Measurements from ENCODE around the gene CFAP161. TPM values are rescaled to one million over a fixed set of nuclear protein-coding genes. Genes with fewer than 3 reads are reported as not detected.

The CFAP161 gene
- total and polyA plus RNA-seq, 9 of the 15 experiments (the other 6 are each of a cell fraction or from before 2014, with no cell fraction given), result 25.8 to 83.3 (median 75.6) TPM

- no peak for TF ChIP-seq SAP30 (IDR thresholded peaks at IDR 0.05; ENCODE audit: borderline replicate concordance, insufficient read depth, low read depth, low read length, poor library complexity, severe bottlenecking)
- TF ChIP-seq NCOR1 (IDR thresholded peaks at IDR 0.05), result no peak; the same call in 1 of the 2 replicates
- TF ChIP-seq ILF3 (IDR thresholded peaks at IDR 0.05; ENCODE audit: borderline replicate concordance), result no peak
- no peak for TF ChIP-seq ZNF384 (IDR thresholded peaks at IDR 0.05; ENCODE audit: low read depth, low read length)
- TF ChIP-seq ZNF239 (CRISPR knock-in tag; IDR thresholded peaks at IDR 0.05), result no peak
- no peak for TF ChIP-seq CREB5 (CRISPR knock-in tag; IDR thresholded peaks at IDR 0.05)
- TF ChIP-seq SMARCB1 (IDR thresholded peaks at IDR 0.05; ENCODE audit: insufficient read length, low read depth), result no peak
- peak; percentile 83 for TF ChIP-seq SMARCA4 (IDR thresholded peaks at IDR 0.05)
- TF ChIP-seq ILK (tag; IDR thresholded peaks at IDR 0.05; ENCODE audit: borderline replicate concordance, low read depth), result no peak
- TF ChIP-seq ZKSCAN3 (CRISPR knock-in tag; IDR thresholded peaks at IDR 0.05), result no peak
- no peak for TF ChIP-seq ZBTB2 (IDR thresholded peaks at IDR 0.05)
- no peak for TF ChIP-seq RBM39 (optimal IDR thresholded peaks at IDR 0.05; ENCODE audit: low read depth, low read length)
- no peak for TF ChIP-seq GTF3C2 (IDR thresholded peaks at IDR 0.05; ENCODE audit: borderline replicate concordance, extremely low read depth, insufficient read length)
- TF ChIP-seq ZNF347 (CRISPR knock-in tag; IDR thresholded peaks at IDR 0.05; ENCODE audit: low read depth), result no peak
- no peak for TF ChIP-seq TFAM (CRISPR knock-in tag; conservative IDR thresholded peaks at IDR 0.05)
- TF ChIP-seq E4F1 (CRISPR knock-in tag; IDR thresholded peaks at IDR 0.05; ENCODE audit: borderline replicate concordance), result no peak
- TF ChIP-seq NUFIP1 (IDR thresholded peaks at IDR 0.05; ENCODE audit: partially characterized antibody), result no peak
- no peak for TF ChIP-seq NFXL1 (CRISPR knock-in tag; IDR thresholded peaks at IDR 0.05)
- no peak for TF ChIP-seq ZNF436 (CRISPR knock-in tag; IDR thresholded peaks at IDR 0.05)
- TF ChIP-seq HMG20A (CRISPR knock-in tag; conservative IDR thresholded peaks at IDR 0.05), result no peak
These were observed 30.1 kb downstream of the CFAP161 start (continued) for GRCh38 chr15:81163961-81164800.
